Colonic mucosa (tissue), 4 donors: ENCODE measurements around the gene LCNL1. TPM values are rescaled to one million over a fixed set of nuclear protein-coding genes. Genes with fewer than 3 reads are reported as not detected.
A peak's percentile ranks its signal among the peaks of the same experiment; 100 is the strongest.
"Not testable (repeated sequence)": the region's sequence is repeated elsewhere in the genome, so short reads cannot be mapped to it uniquely, and the experiment has no call there.

Source experiments
- DNase-seq: peaks from one replicate; pipeline ENCODE4 v3.0.0-alpha.2; 2020
- H3K27ac ChIP-seq: fragments of 200-600 bp; one replicate; pipeline ENCODE4 v1.8.0; 2021
- H3K27me3 ChIP-seq: fragments of 200-600 bp; one replicate; pipeline ENCODE4 v1.8.0; 2021
- H3K36me3 ChIP-seq: fragments of 200-600 bp; one replicate; pipeline ENCODE4 v1.8.0; 2021
- H3K4me1 ChIP-seq: fragments of 200-600 bp; one replicate; pipeline ENCODE4 v1.8.0; 2021; ENCODE audit warnings: mild to moderate bottlenecking
- H3K4me3 ChIP-seq: fragments of 200-600 bp; one replicate; pipeline ENCODE4 v1.8.0; 2021
- H3K9ac ChIP-seq, 2 donors: one replicate each; pipeline ENCODE4 v1.7.0; 2013; ENCODE audit warnings: control low read depth in 2 of 2, low read depth in 2 of 2, low read length in 2 of 2
- H3K9me3 ChIP-seq: fragments of 200-600 bp; one replicate; pipeline ENCODE4 v1.8.0; 2021
- CTCF ChIP-seq: fragments of 200-600 bp; IDR thresholded peaks from one replicate; pipeline ENCODE4 v1.8.0; 2022; ENCODE audit warnings: antibody characterized with exemption, mild to moderate bottlenecking
- intact Hi-C: fragments of 100-400 bp; cut with DNase I; formaldehyde crosslinking; loops from one replicate; pipeline ENCODE4 v1.14.1; 2022
- total RNA-seq, 2 donors: library from RNA; stranded (reverse); fragmentation: NEBNext Ultra II Directional in 1 of 2; extraction: Animal tissue kit (Norgen Biotek cat#: 25700) in 1 of 2; gene quantifications; one replicate each; pipeline ENCODE4 v1.2.1, GENCODE V29; 2021
- donor health status: healthy.
- donor health status: DM: no; HTN: no; CAD: no.
- donor health status: DM: no; HTN: no; CAD: no.

LCNL1 gene
- total RNA-seq, 2 donors from 2014 or later = not detected

DNA sequence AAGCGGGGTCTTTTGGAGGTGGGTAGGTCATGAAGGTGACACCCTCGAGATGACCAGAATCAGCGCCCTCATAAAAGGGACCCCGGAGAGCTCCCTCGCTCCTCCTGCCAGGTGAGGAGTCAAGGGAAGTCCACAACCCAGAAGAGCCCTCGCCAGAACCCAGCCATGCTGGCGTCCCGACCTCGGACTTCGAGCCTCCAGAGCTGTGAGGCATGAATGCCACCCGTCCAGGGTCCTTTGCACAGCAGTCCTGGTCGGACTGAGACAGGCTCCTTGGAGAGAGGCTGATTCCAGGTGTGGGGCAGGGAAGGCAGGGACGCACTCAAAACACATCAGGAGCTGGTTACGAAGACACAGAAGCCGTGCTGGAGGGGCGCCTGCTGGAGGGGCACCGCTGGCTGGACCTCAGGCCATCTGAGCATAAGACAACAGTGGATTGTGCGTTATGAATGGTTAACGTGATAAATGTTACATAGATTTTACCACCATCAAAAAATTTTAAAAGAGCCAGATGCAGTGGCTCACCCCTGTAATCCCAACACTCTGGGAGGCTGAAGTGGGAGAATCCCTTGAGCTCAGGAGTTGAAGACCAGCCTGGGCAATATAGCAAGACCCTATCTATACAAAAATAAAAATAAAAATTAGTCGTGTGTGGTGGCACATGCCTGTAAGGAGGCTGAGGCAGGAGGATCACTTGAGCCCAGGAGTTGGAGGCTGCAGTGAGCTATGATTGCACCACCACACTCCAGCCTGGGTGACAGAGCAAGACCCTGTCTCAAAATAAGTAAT is 19.3 kb downstream of the LCNL1 start:
- H3K27ac ChIP-seq = no peak overlapping the region
- no peak for DNase-seq
- intact Hi-C loops = no loop called here
- no peak overlapping the region for H3K4me3 ChIP-seq
- peaks cover 4% of the 10 kb centered on the region for H3K4me1 ChIP-seq
- H3K9me3 ChIP-seq = no peaks in the 10 kb centered on the region
- H3K27me3 ChIP-seq = no peaks in the 10 kb centered on the region
- H3K36me3 ChIP-seq = no peaks in the 10 kb centered on the region
- no peak for TF ChIP-seq CTCF
- no peak overlapping the region for H3K9ac ChIP-seq

GRCh38 chr9:137002646-137003041 is 19.9 kb downstream of the LCNL1 start:
- Histone ChIP-seq H3K27ac (no peak overlapping the region), H3K36me3 (no peaks in the 10 kb centered on the region), H3K9ac (no peak overlapping the region), H3K4me3 (no peak overlapping the region), H3K27me3 (no peaks in the 10 kb centered on the region), H3K4me1 (no peaks in the 10 kb centered on the region), H3K9me3 (no peaks in the 10 kb centered on the region)
- no peak for TF ChIP-seq CTCF
- no peak for DNase-seq
- intact Hi-C loops = no loop called here

DNA sequence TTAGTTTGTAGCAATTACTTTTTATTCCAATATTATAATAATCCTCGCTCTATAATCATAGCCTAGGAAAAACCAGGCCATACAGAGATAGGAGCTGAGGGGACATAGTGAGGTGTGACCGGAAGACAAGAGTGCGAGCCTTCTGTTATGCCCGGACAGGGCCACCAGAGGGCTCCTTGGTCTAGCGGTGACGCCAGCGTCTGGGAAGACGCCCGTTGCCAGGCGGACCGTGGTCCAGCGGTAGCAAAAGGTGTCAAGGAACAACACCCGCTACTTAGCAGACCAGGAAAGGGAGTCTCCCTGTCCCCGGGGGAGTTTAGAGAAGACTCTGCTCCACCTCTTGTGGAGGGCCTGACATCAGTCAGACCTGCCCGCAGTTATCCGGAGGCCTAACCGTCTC is 21.5 kb downstream of the LCNL1 start:
- H3K9me3 ChIP-seq, H3K27ac ChIP-seq, H3K9ac ChIP-seq, intact Hi-C loops, H3K27me3 ChIP-seq, H3K4me3 ChIP-seq, H3K4me1 ChIP-seq, DNase-seq, H3K36me3 ChIP-seq: not testable (repeated sequence)
- TF ChIP-seq CTCF = peak; percentile 28

- no peak for DNase-seq
- Histone ChIP-seq H3K27me3 (no peaks in the 10 kb centered on the region), H3K4me1 (no peaks in the 10 kb centered on the region), H3K9ac (no peak overlapping the region), H3K36me3 (no peaks in the 10 kb centered on the region), H3K9me3 (no peaks in the 10 kb centered on the region), H3K4me3 (no peak overlapping the region), H3K27ac (no peak overlapping the region)
- intact Hi-C loops = no loop called here
- TF ChIP-seq CTCF = no peak
Measured at GRCh38 chr9:137006116-137007003, 23.6 kb downstream of the LCNL1 start.

DNA sequence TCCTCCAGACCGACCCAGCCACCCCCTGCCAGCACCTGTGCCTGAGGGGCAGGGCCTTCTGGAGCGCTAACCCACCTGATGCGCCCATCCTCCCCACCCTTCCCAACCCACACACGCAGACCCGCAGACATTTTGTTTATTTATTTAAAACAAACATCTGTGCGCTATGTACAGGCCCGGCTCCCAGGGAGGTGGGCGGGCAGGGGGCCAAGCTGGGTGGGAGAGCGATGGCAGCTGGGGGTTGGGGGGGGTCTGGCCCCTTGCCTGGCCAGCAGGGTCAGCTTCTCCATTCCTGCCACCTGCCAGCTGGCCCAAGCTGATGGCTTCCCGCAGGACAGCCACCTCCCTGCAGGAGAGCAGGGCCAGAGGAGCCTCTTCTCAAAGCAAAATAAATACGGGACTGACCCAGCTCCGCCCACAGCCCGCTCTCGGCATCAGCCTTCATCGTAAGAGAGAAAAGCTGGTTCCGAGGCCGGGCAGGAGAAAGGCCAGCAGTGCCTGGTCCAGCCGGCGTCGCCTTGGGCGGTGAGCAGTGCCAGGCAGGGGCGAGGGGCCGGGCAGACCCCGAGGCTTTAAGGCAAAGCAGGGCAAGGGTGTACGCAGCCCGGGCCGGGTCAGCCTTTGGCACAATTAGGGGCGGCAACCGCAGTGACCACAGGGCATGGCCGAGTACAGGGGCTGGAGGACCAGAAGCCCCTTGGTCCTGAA is 24.5 kb downstream of the LCNL1 start:
- Histone ChIP-seq H3K36me3 (no peaks in the 10 kb centered on the region), H3K4me1 (no peaks in the 10 kb centered on the region), H3K27me3 (no peaks in the 10 kb centered on the region), H3K27ac (no peak overlapping the region), H3K4me3 (no peak overlapping the region), H3K9ac (no peak overlapping the region), H3K9me3 (no peaks in the 10 kb centered on the region)
- intact Hi-C loops = no loop called here
- TF ChIP-seq CTCF = no peak
- DNase-seq = no peak
